Chondrocyte (in vitro differentiated cells): Measurements from ENCODE around the gene XPR1. TPM values are rescaled to one million over a fixed set of nuclear protein-coding genes. Genes with fewer than 3 reads are reported as not detected.

Experiments
- DNase-seq: peaks from one replicate; pipeline ENCODE4 v3.0.0; 2021; ENCODE audit warnings: mixed read lengths, low spot score
- H3K27ac Mint-ChIP-seq: one replicate; pipeline ENCODE4 v1.8.0; 2021; ENCODE audit warnings: mild to moderate bottlenecking, moderate library complexity, mixed read lengths; ENCODE audit not compliant: unreplicated experiment
- H3K27me3 Mint-ChIP-seq: 2 replicates; pipeline ENCODE4 v1.8.0; 2021; ENCODE audit warnings: low read depth, mixed read lengths
- H3K36me3 Mint-ChIP-seq: 2 replicates; pipeline ENCODE4 v1.8.0; 2021; ENCODE audit warnings: low read depth, mixed read lengths
- H3K4me1 Mint-ChIP-seq: 2 replicates; pipeline ENCODE4 v1.8.0; 2021; ENCODE audit warnings: low read depth, mild to moderate bottlenecking, mixed read lengths
- H3K4me3 Mint-ChIP-seq: one replicate; pipeline ENCODE4 v1.8.0; 2021; ENCODE audit warnings: mild to moderate bottlenecking, moderate library complexity, mixed read lengths; ENCODE audit not compliant: unreplicated experiment
- H3K9me3 Mint-ChIP-seq: 2 replicates; pipeline ENCODE4 v1.8.0; 2021; ENCODE audit warnings: low read depth, mixed read lengths
- total RNA-seq: library from RNA; stranded (reverse); gene quantifications from 3 replicates; pipeline ENCODE4 v1.2.1, GENCODE V29; 2021
- TF ChIP-seq, protein P1 (sequence below): fragments of 200-600 bp; sonication (generic); IDR thresholded peaks from 2 replicates; pipeline ENCODE4 v1.5.0; 2021; ENCODE audit warnings: antibody characterized with exemption, mild to moderate bottlenecking, moderate library complexity

Gene XPR1
- total RNA-seq, 1 donor from 2014 or later, result 24.9 TPM

DNA sequence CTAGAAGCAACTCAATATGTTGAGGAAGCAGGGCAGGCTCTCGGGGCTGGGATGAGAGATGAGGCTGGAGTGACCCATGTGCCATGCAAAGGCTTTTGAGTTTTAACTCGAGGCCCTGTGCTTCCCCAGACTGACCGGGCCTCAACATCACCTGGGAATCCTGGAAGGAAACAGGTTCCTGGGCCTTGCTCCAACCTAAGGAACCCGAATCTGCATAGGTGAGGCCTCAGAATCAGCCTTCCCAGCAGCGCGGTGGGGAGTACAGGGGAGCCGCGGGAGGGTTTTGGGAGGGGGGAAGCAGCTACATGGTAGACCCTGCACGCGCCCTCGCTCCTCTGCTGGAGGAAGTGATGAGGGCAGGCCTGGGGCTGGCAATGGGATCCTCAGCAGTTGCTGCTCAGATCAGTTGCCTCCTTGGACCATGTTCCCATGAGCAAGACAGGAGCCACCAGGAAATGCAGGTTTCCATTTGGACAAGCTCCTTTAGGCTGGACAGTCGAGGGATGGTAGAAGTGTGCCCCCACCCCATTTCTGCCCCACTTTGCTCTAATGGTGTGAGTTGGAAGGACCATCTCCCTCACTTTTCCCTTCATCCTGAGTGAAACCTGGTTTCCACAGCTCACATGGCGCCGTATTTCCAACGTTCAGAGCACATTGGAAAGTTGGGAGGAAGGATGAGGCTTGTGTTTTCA, 276.4 kb downstream of the XPR1 start:
- TF ChIP-seq, protein P1, sequence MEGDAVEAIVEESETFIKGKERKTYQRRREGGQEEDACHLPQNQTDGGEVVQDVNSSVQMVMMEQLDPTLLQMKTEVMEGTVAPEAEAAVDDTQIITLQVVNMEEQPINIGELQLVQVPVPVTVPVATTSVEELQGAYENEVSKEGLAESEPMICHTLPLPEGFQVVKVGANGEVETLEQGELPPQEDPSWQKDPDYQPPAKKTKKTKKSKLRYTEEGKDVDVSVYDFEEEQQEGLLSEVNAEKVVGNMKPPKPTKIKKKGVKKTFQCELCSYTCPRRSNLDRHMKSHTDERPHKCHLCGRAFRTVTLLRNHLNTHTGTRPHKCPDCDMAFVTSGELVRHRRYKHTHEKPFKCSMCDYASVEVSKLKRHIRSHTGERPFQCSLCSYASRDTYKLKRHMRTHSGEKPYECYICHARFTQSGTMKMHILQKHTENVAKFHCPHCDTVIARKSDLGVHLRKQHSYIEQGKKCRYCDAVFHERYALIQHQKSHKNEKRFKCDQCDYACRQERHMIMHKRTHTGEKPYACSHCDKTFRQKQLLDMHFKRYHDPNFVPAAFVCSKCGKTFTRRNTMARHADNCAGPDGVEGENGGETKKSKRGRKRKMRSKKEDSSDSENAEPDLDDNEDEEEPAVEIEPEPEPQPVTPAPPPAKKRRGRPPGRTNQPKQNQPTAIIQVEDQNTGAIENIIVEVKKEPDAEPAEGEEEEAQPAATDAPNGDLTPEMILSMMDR, result no peak
- DNase-seq, result no peak

DNA sequence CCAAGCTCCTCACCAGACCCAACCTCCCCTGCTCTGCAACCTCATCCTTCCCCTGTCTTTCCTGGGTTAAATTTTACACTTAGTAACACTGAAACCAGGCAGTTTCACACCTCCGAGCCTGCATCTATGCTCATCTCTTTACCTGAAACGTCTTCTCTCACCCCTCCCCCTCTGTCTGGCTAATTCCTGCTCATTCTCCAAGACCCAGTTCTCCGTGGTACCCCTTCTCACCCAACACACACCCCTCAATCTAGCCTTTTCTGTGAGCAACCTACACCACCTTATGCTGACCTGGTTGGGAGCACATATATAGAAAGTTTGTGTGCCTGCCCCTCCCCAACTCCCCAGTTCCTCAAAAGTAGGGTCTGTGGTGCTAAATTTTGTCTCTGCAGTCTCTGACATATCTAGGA, 277.2 kb downstream of the XPR1 start:
- no peak for DNase-seq
- H3K4me3 Mint-ChIP-seq, result no peak overlapping the region
- H3K4me1 Mint-ChIP-seq, result peaks cover 18% of the 10 kb centered on the region
- TF ChIP-seq, protein P1, result no peak
- no peaks in the 10 kb centered on the region for H3K36me3 Mint-ChIP-seq
- H3K27me3 Mint-ChIP-seq, result no peaks in the 10 kb centered on the region
- no peak overlapping the region for H3K27ac Mint-ChIP-seq
- no peaks in the 10 kb centered on the region for H3K9me3 Mint-ChIP-seq

More for the DNA sequence above, 276.4 kb downstream of the XPR1 start:
- Mint-ChIP-seq H3K4me1 (peaks cover 11% of the 10 kb centered on the region), H3K4me3 (no peak overlapping the region), H3K36me3 (no peaks in the 10 kb centered on the region), H3K27me3 (no peaks in the 10 kb centered on the region), H3K9me3 (no peaks in the 10 kb centered on the region), H3K27ac (no peak overlapping the region)

DNA sequence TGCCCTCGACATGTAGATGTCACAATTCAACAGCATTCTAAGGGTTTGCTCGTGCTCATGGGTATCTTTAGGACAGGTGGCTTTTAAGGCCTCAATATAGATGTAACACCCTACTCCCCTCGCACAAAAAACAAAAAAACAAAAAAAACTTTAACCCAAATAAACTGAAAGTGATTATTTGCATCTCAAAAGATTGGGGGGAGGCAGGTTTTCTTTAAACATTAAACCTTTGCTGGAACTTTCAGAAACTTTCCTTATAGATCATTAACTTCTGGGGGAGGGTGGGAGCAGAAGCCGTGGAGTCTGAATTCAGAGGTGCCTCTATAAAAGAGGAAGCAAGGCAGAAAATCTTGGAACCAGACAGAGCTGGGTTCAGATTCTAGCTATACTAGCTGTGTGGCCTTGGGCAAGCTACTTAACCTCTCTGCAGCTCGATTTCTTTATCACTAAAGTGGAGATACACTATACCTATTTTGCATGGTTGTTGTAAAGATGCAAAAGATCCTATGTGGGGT, 277.7 kb downstream of the XPR1 start:
- DNase-seq, result no peak
- Mint-ChIP-seq H3K27me3 (no peaks in the 10 kb centered on the region), H3K9me3 (no peaks in the 10 kb centered on the region), H3K27ac (no peak overlapping the region), H3K4me3 (no peak overlapping the region), H3K4me1 (peaks cover 20% of the 10 kb centered on the region), H3K36me3 (no peaks in the 10 kb centered on the region)
- TF ChIP-seq, protein P1, result no peak

DNA sequence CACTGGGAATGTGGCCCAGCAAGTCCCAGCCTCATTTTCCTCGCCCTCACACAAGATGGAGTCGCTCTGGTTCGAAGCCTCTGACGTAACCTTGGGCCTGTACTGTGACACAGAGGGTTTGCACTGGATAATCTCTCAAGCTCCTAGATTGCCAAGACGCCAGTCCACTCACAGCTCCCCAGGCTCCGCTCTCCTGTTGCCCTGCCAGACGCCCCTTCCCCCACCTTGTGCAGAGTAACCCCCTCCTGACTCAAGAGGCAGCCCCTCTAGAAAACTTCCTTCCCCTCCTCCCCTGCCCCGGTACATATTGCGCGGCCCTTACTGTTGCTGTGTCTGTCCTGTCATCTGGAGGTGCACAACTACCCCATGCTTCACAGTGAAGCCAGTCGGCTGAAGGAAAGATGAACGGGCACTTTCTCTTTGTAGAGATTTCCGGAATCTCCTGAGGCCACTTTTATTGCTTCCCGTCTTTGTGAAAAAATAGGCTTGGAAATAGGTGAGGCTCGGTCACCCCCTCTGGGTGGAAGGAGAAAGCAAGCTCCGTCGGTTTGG, 279.9 kb downstream of the XPR1 start:
- Mint-ChIP-seq H3K4me1 (peaks cover 20% of the 10 kb centered on the region), H3K9me3 (no peaks in the 10 kb centered on the region), H3K36me3 (no peaks in the 10 kb centered on the region), H3K27ac (peak overlapping the region; percentile 29), H3K4me3 (peak overlapping the region; percentile 73), H3K27me3 (no peaks in the 10 kb centered on the region)
- DNase-seq, result no peak
- TF ChIP-seq, protein P1, result no peak

DNA sequence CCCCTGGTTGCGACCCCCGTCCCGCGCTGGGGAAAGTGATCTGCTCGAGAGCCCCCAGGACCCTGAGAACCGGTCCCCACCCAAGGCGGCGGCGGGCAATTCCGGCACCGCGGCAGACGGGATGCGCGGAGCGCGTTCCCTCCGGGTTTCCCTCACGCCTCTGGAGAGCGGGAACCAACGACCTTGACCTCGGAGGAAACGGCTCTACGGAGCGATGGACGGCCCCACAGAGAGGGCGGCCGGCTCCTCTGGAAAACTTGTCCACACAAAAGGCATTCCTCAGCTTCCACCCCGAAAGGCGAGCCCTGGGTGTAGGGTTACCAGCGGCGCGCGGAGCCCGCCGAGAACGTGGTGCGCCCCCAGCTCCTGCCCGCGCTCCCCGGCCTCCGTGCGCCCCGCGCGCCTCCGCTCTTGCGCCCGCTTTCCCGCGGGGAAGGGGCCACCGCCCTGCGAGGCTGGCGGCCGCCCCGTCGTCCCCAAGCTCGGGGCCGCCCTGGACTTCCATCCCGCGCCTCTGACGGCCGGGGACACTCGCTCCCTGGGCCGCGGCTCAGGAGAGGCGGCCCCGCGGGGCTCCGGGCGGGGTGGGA, 280.5 kb downstream of the XPR1 start:
- Mint-ChIP-seq H3K27me3 (no peaks in the 10 kb centered on the region), H3K4me3 (peak overlapping the region; percentile 73), H3K36me3 (no peaks in the 10 kb centered on the region), H3K9me3 (no peaks in the 10 kb centered on the region), H3K27ac (no peak overlapping the region), H3K4me1 (peaks cover 20% of the 10 kb centered on the region)
- TF ChIP-seq, protein P1, result no peak
- no peak for DNase-seq
